Measurements from ENCODE around the gene MEA1. TPM values are rescaled to one million over a fixed set of nuclear protein-coding genes. Genes with fewer than 3 reads are reported as not detected.
"Not testable (repeated sequence)": the region's sequence is repeated elsewhere in the genome, so short reads cannot be mapped to it uniquely, and the experiment has no call there.

The MEA1 gene
- total and polyA plus RNA-seq, 5 donors: 29.9 to 59.3 (median 34.8) TPM

DNA sequence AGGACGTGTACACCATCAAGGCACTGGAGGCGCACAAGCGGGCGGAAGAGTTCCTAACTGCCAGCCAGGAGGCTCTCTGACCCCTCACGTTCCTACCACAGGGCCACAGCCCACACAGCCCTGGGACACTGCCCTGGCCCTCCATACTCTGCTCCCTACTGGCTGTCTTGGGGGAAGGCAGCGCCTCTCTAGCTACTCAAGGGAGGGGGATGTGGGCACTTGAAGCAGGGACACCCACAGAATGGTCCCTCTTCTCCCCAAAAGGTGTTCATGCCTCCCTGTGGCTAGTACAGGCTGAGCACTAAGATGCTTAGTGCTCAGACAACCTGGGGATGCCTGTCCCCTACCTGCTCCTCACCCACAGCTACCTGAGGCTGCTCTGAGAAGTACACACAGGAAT lies 2.5 kb downstream of the MEA1 start:
- WGBS: 76% methylated on average over 6 of the region's 6 CpGs
- ATAC-seq: no peak
- H3K4me1 ChIP-seq (ENCODE audit: control insufficient read depth, insufficient read depth, low read length): peaks cover 3% of the 10 kb centered on the region
- no peak overlapping the region for H3K27ac ChIP-seq (ENCODE audit: low read length)
- no peak for DNase-seq
- no peak overlapping the region for H3K4me3 ChIP-seq (ENCODE audit: low read length)
- intact Hi-C loops (cut with DNase I): loop anchor here in 2 of 4 donors (5.0 kb wide), 2 partner anchors 41 to 131 kb away; partner anchors contain the start of gene CUL7 (in 1 of the 2)
- no peaks in the 10 kb centered on the region for H3K9me3 ChIP-seq (ENCODE audit: control insufficient read depth, low read length)
- no peaks in the 10 kb centered on the region for H3K27me3 ChIP-seq (ENCODE audit: control insufficient read depth, insufficient read depth)

- H3K9me3 ChIP-seq (ENCODE audit: control insufficient read depth, low read length): no peaks in the 10 kb centered on the region
- WGBS: 58% methylated on average over 6 of the region's 6 CpGs
- H3K4me1 ChIP-seq (ENCODE audit: control insufficient read depth, insufficient read depth, low read length): peaks cover 3% of the 10 kb centered on the region
- no peak overlapping the region for H3K4me3 ChIP-seq (ENCODE audit: low read length)
- ATAC-seq (no peak), DNase-seq (peak; percentile 41 to 76 (median 73))
- intact Hi-C loops (cut with DNase I): loop anchor here in 3 of 4 donors (2.0 to 10.0 kb wide), 2 partner anchors 136 kb away; no protein-coding TSS in a partner anchor
- peak overlapping the region; percentile 43 for H3K27ac ChIP-seq (ENCODE audit: low read length)
- H3K27me3 ChIP-seq (ENCODE audit: control insufficient read depth, insufficient read depth): no peaks in the 10 kb centered on the region
Observed at GRCh38 chr6:43009124-43009523, 4.6 kb downstream of the MEA1 start.

DNA sequence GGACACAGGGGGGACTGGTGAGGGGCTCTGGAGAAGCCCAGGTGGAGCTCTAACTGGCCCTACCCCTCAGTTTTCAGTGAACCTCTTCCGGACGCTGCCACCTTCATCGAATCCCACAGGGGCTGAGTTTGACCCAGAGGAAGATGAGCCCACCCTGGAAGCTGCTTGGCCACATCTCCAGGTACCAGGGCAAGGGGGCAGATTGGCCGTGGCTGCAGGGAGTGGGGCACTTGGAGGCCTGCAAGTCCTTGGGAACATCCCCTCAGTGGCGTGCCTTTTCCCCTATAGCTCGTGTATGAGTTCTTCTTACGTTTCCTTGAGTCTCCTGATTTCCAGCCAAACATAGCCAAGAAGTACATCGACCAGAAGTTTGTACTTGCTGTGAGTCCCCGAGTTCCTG lies 6.6 kb downstream of the MEA1 start:
- DNase-seq (no peak), ATAC-seq (no peak)
- intact Hi-C loops (cut with DNase I): loop anchor here in 2 of 4 donors (10.0 kb wide), 1 partner anchor 138 kb away; no protein-coding TSS in a partner anchor
- Histone ChIP-seq H3K4me1 (ENCODE audit: control insufficient read depth, insufficient read depth, low read length) (no peaks in the 10 kb centered on the region), H3K4me3 (ENCODE audit: low read length) (no peak overlapping the region), H3K27me3 (ENCODE audit: control insufficient read depth, insufficient read depth) (no peaks in the 10 kb centered on the region), H3K9me3 (ENCODE audit: control insufficient read depth, low read length) (no peaks in the 10 kb centered on the region), H3K27ac (ENCODE audit: low read length) (no peak overlapping the region)
- 91% methylated on average over 9 of the region's 9 CpGs for WGBS

GRCh38 chr6:43006251-43006650 lies 7.5 kb downstream of the MEA1 start:
- 92% methylated on average over 11 of the region's 11 CpGs for WGBS
- no peaks in the 10 kb centered on the region for H3K27me3 ChIP-seq (ENCODE audit: control insufficient read depth, insufficient read depth)
- ATAC-seq (no peak), DNase-seq (no peak)
- no peak overlapping the region for H3K4me3 ChIP-seq (ENCODE audit: low read length)
- no peaks in the 10 kb centered on the region for H3K9me3 ChIP-seq (ENCODE audit: control insufficient read depth, low read length)
- intact Hi-C loops (cut with DNase I): loop anchor here in 2 of 4 donors (10.0 kb wide), 1 partner anchor 139 kb away; no protein-coding TSS in a partner anchor
- H3K4me1 ChIP-seq (ENCODE audit: control insufficient read depth, insufficient read depth, low read length): no peaks in the 10 kb centered on the region
- no peak overlapping the region for H3K27ac ChIP-seq (ENCODE audit: low read length)

DNA sequence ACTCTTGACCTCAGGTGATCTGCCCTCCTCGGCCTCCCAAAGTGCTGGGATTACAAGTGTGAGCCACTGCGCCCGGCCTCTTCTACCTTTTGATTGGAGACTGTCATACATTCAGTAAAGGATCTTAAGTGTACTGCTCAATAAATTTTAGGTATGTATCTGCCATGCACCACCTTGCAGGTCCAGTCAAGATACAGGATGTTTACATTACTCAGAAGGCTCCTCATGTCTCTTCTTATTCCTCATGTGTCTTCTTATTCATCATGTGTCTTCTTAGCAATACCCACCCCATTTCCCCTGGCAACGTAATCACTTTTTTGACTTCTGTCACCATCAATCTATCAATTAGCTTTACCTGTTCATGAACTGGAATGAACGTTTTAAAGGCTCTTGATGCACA lies 7.9 kb downstream of the MEA1 start:
- Histone ChIP-seq H3K4me1 (ENCODE audit: control insufficient read depth, insufficient read depth, low read length) (no peaks in the 10 kb centered on the region), H3K27me3 (ENCODE audit: control insufficient read depth, insufficient read depth) (no peaks in the 10 kb centered on the region), H3K27ac (ENCODE audit: low read length) (no peak overlapping the region), H3K9me3 (ENCODE audit: control insufficient read depth, low read length) (no peaks in the 10 kb centered on the region), H3K4me3 (ENCODE audit: low read length) (no peak overlapping the region)
- no peak for DNase-seq
- WGBS: 88% methylated on average over 5 of the region's 5 CpGs
- intact Hi-C loops (cut with DNase I): loop anchor here in 2 of 4 donors (10.0 kb wide), 1 partner anchor 139 kb away; no protein-coding TSS in a partner anchor
- no peak for ATAC-seq

- WGBS: 93% methylated on average over 8 of the region's 8 CpGs
- DNase-seq (no peak), ATAC-seq (no peak)
- H3K9me3 ChIP-seq (ENCODE audit: control insufficient read depth, low read length): no peaks in the 10 kb centered on the region
- H3K27me3 ChIP-seq (ENCODE audit: control insufficient read depth, insufficient read depth): no peaks in the 10 kb centered on the region
- no peaks in the 10 kb centered on the region for H3K4me1 ChIP-seq (ENCODE audit: control insufficient read depth, insufficient read depth, low read length)
- no peak overlapping the region for H3K4me3 ChIP-seq (ENCODE audit: low read length)
- intact Hi-C loops (cut with DNase I): loop anchor here in 2 of 4 donors (10.0 kb wide), 1 partner anchor 143 kb away; no protein-coding TSS in a partner anchor
- H3K27ac ChIP-seq (ENCODE audit: low read length): no peak overlapping the region
Observed at GRCh38 chr6:43001843-43002242, 11.9 kb downstream of the MEA1 start.

DNA sequence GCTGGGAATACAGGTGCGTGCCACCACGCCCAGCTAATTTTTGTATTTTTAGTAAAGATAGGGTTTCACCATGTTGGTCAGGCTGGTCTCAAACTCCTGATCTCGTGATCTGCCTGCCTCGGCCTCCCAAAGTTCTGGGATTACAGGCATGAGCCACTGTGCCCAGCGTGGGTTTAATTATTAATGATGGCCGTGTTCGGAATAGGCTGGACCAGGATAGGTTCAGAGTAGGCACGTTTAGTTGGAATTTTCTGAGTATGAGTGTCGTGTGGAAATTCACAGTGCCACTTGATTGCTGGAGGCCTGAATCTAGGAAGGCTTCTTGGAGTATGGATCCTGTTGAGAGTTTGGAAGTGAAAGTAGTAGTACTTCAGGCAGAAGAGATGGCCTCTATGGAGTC lies 15.5 kb downstream of the MEA1 start:
- intact Hi-C loops (cut with DNase I); H3K9me3 ChIP-seq (ENCODE audit: control insufficient read depth, low read length); ATAC-seq; H3K27me3 ChIP-seq (ENCODE audit: control insufficient read depth, insufficient read depth); DNase-seq; H3K4me1 ChIP-seq (ENCODE audit: control insufficient read depth, insufficient read depth, low read length); H3K4me3 ChIP-seq (ENCODE audit: low read length); H3K27ac ChIP-seq (ENCODE audit: low read length): not testable (repeated sequence)
- 94% methylated on average over 9 of the region's 9 CpGs for WGBS

- Histone ChIP-seq H3K27ac (ENCODE audit: low read length) (no peak overlapping the region), H3K27me3 (ENCODE audit: control insufficient read depth, insufficient read depth) (no peaks in the 10 kb centered on the region), H3K4me1 (ENCODE audit: control insufficient read depth, insufficient read depth, low read length) (no peaks in the 10 kb centered on the region), H3K4me3 (ENCODE audit: low read length) (no peak overlapping the region), H3K9me3 (ENCODE audit: control insufficient read depth, low read length) (no peaks in the 10 kb centered on the region)
- DNase-seq: no peak
- intact Hi-C loops (cut with DNase I): no loop called here
- no peak for ATAC-seq
Observed at GRCh38 chr6:42996513-42996912, 17.2 kb downstream of the MEA1 start.

GRCh38 chr6:42993445-42993844 lies 20.3 kb downstream of the MEA1 start:
- H3K27me3 ChIP-seq (ENCODE audit: control insufficient read depth, insufficient read depth): no peaks in the 10 kb centered on the region
- H3K4me3 ChIP-seq (ENCODE audit: low read length): no peak overlapping the region
- intact Hi-C loops (cut with DNase I): no loop called here
- DNase-seq: no peak
- H3K9me3 ChIP-seq (ENCODE audit: control insufficient read depth, low read length): no peaks in the 10 kb centered on the region
- no peaks in the 10 kb centered on the region for H3K4me1 ChIP-seq (ENCODE audit: control insufficient read depth, insufficient read depth, low read length)
- 95% methylated on average over 2 of the region's 2 CpGs for WGBS
- H3K27ac ChIP-seq (ENCODE audit: low read length): no peak overlapping the region
- no peak for ATAC-seq

DNA sequence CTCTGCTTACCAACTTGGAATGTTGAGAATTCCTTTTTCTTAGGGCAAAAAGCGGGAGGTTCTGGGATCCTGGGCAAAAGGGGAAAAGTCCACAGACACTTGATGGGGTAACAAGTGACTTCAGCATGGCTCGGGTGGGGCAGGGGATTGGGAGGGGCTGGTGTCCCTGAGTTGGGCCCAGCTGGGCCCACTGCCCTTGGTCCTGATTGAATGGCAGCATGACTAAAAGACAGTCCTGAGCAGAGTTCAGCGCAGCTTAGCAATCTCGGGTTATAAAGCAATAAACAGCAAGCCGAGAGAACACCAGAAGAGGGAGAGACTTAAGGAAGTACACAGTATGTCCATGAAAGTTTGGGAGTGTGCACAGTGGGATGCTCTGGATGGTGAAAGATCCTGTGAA lies 23.8 kb downstream of the MEA1 start:
- H3K9me3 ChIP-seq (ENCODE audit: control insufficient read depth, low read length): no peaks in the 10 kb centered on the region
- H3K27ac ChIP-seq (ENCODE audit: low read length): no peak overlapping the region
- DNase-seq: no peak
- no peak for ATAC-seq
- intact Hi-C loops (cut with DNase I): no loop called here
- peaks cover 20% of the 10 kb centered on the region for H3K4me1 ChIP-seq (ENCODE audit: control insufficient read depth, insufficient read depth, low read length)
- WGBS: 88% methylated on average over 5 of the region's 5 CpGs
- H3K4me3 ChIP-seq (ENCODE audit: low read length): no peak overlapping the region
- no peaks in the 10 kb centered on the region for H3K27me3 ChIP-seq (ENCODE audit: control insufficient read depth, insufficient read depth)

DNA sequence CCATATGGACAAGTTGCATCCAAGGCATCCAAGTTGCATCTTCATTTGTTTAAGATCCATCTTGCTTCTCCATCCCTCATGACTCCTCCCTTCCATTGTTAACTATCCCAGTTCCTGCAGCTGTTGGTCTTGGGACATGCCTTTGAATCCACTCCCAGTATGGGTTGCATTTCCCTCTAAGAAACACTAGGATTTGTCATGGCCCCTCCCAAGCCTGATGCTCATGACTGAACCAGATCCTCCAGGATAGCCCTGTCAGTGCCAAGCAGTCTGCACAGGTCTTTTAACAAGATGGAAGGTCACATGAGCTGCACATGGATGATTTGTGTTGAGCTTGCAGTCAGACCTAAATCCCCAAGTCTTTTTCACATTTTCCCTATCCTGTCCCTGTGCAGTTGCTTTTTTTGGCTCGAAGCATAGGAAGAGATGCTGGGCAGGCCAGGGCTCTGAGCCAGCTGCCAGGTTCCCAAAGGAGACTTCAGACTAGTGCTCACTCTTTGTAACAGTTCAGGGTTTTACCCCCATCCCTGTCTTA lies 25.2 kb downstream of the MEA1 start:
- no peaks in the 10 kb centered on the region for H3K27me3 ChIP-seq (ENCODE audit: control insufficient read depth, insufficient read depth)
- intact Hi-C loops (cut with DNase I): no loop called here
- DNase-seq (peak in 2 of 3 donors; percentile 29 to 74), ATAC-seq (no peak)
- 20% methylated on average over 1 of the region's 1 CpG for WGBS
- H3K9me3 ChIP-seq (ENCODE audit: control insufficient read depth, low read length): no peaks in the 10 kb centered on the region
- H3K4me3 ChIP-seq (ENCODE audit: low read length): no peak overlapping the region
- no peak overlapping the region for H3K27ac ChIP-seq (ENCODE audit: low read length)
- peaks cover 20% of the 10 kb centered on the region for H3K4me1 ChIP-seq (ENCODE audit: control insufficient read depth, insufficient read depth, low read length)
